ENCODE data around the gene TSPAN1. TPM values are rescaled to one million over a fixed set of nuclear protein-coding genes. Genes with fewer than 3 reads are reported as not detected.

The TSPAN1 gene
- total and polyA plus RNA-seq, 2 experiments from 2014 or later, result 32.1 to 69.5 TPM

GRCh38 chr1:46184920-46185658, 10.2 kb downstream of the TSPAN1 start:
- Histone ChIP-seq H3K27me3 (no peaks in the 10 kb centered on the region), H3K79me2 (no peaks in the 10 kb centered on the region), H3K27ac (no peak overlapping the region), H2AFZ (no peak overlapping the region), H3K4me1 (ENCODE audit: insufficient read depth) (peaks cover 41% of the 10 kb centered on the region), H3K9me2 (replicated peaks; ENCODE audit: insufficient read depth) (no peaks in the 10 kb centered on the region), H4K20me1 (ENCODE audit: insufficient read depth, poor library complexity, severe bottlenecking) (no peaks in the 10 kb centered on the region), H3K9me3 (ENCODE audit: low read depth) (no peaks in the 10 kb centered on the region), H3K4me3 (no peak overlapping the region), H3K36me3 (replicated peaks; ENCODE audit: insufficient read depth, low read depth) (no peaks in the 10 kb centered on the region), H3K4me2 (no peak overlapping the region)
- no peak for DNase-seq (ENCODE audit: low spot score)
- no peak for TF ChIP-seq CTCF (IDR thresholded peaks at IDR 0.05; ENCODE audit: poor library complexity)
- TF ChIP-seq EZH2 (IDR thresholded peaks at IDR 0.05; ENCODE audit: borderline replicate concordance), result no peak
- no peak for TF ChIP-seq EZH2phosphoT487 (IDR thresholded peaks at IDR 0.05; ENCODE audit: low read depth, severe bottlenecking, unreplicated experiment)
- WGBS (ENCODE audit: low lambda C conversion rate, missing lambda C conversion rate), result 87% methylated on average over 7 of the region's 7 CpGs

- H3K27ac ChIP-seq, result no peak overlapping the region
- 97% methylated on average over 2 of the region's 2 CpGs for WGBS (ENCODE audit: low lambda C conversion rate, missing lambda C conversion rate)
- peaks cover 32% of the 10 kb centered on the region for H3K4me1 ChIP-seq (ENCODE audit: insufficient read depth)
Measured at GRCh38 chr1:46186076-46186475, 11.2 kb downstream of the TSPAN1 start.

GRCh38 chr1:46187106-46187869, 12.4 kb downstream of the TSPAN1 start:
- Histone ChIP-seq H3K4me3 (no peak overlapping the region), H3K36me3 (replicated peaks; ENCODE audit: insufficient read depth, low read depth) (no peaks in the 10 kb centered on the region), H3K27me3 (no peaks in the 10 kb centered on the region), H3K79me2 (no peaks in the 10 kb centered on the region), H4K20me1 (ENCODE audit: insufficient read depth, poor library complexity, severe bottlenecking) (no peaks in the 10 kb centered on the region), H3K27ac (peak overlapping the region; percentile 41), H2AFZ (no peak overlapping the region), H3K9me2 (replicated peaks; ENCODE audit: insufficient read depth) (no peaks in the 10 kb centered on the region), H3K4me1 (ENCODE audit: insufficient read depth) (peaks cover 20% of the 10 kb centered on the region), H3K4me2 (no peak overlapping the region), H3K9me3 (ENCODE audit: low read depth) (no peaks in the 10 kb centered on the region)
- TF ChIP-seq EZH2 (IDR thresholded peaks at IDR 0.05; ENCODE audit: borderline replicate concordance) (no peak), CTCF (IDR thresholded peaks at IDR 0.05; ENCODE audit: poor library complexity) (no peak), EZH2phosphoT487 (IDR thresholded peaks at IDR 0.05; ENCODE audit: low read depth, severe bottlenecking, unreplicated experiment) (no peak)
- peak; percentile 47 for DNase-seq (ENCODE audit: low spot score)
- 84% methylated on average over 8 of the region's 8 CpGs for WGBS (ENCODE audit: low lambda C conversion rate, missing lambda C conversion rate)

More at GRCh38 chr1:46186076-46186475, 11.2 kb downstream of the TSPAN1 start:
- H3K9me2 ChIP-seq (replicated peaks; ENCODE audit: insufficient read depth), result no peaks in the 10 kb centered on the region
- no peak overlapping the region for H3K4me2 ChIP-seq
- no peak overlapping the region for H2AFZ ChIP-seq
- H3K79me2 ChIP-seq, result no peaks in the 10 kb centered on the region
- no peak for TF ChIP-seq CTCF (IDR thresholded peaks at IDR 0.05; ENCODE audit: poor library complexity)
- no peak for TF ChIP-seq EZH2 (IDR thresholded peaks at IDR 0.05; ENCODE audit: borderline replicate concordance)
- TF ChIP-seq EZH2phosphoT487 (IDR thresholded peaks at IDR 0.05; ENCODE audit: low read depth, severe bottlenecking, unreplicated experiment), result no peak
- no peak overlapping the region for H3K4me3 ChIP-seq
- no peaks in the 10 kb centered on the region for H4K20me1 ChIP-seq (ENCODE audit: insufficient read depth, poor library complexity, severe bottlenecking)
- DNase-seq (ENCODE audit: low spot score), result no peak
- H3K9me3 ChIP-seq (ENCODE audit: low read depth), result no peaks in the 10 kb centered on the region
- H3K36me3 ChIP-seq (replicated peaks; ENCODE audit: insufficient read depth, low read depth), result no peaks in the 10 kb centered on the region
- no peaks in the 10 kb centered on the region for H3K27me3 ChIP-seq
